GM23338 (cell line): ENCODE results near the gene TBL1XR1. TPM values are rescaled to one million over a fixed set of nuclear protein-coding genes. Genes with fewer than 3 reads are reported as not detected.

Experiments
- ATAC-seq: fragments of 200-7000 bp; cut with Tn5 transposase; 3 replicates; pipeline ENCODE4 v1.9.1; 2020
- DNase-seq: peaks from one replicate; pipeline ENCODE4 v3.0.0-alpha.2; 2015; ENCODE audit warnings: low spot score
- H2AFZ ChIP-seq: fragments of 200-600 bp; sonication (generic); 2 replicates; pipeline ENCODE4 v1.8.0; 2016; ENCODE audit warnings: antibody characterized with exemption, mild to moderate bottlenecking, moderate library complexity
- H3F3A ChIP-seq: fragments of 200-600 bp; sonication (generic); replicated peaks from 2 replicates; pipeline ENCODE4 v1.8.0; 2017; ENCODE audit warnings: antibody characterized with exemption, mixed run types, low read depth
- H3K27ac ChIP-seq: fragments of 200-600 bp; sonication (generic); 2 replicates; pipeline ENCODE4 v1.6.1; 2016; ENCODE audit warnings: low read depth
- H3K27me3 ChIP-seq: fragments of 200-600 bp; sonication (generic); 2 replicates; pipeline ENCODE4 v1.8.0; 2016; ENCODE audit warnings: mild to moderate bottlenecking, mixed run types, moderate library complexity; ENCODE audit not compliant: insufficient read depth
- H3K36me3 ChIP-seq: fragments of 200-600 bp; sonication (generic); 2 replicates; pipeline ENCODE4 v1.8.0; 2016; ENCODE audit warnings: mild to moderate bottlenecking; ENCODE audit not compliant: insufficient read depth
- H3K4me1 ChIP-seq: fragments of 200-600 bp; sonication (generic); 2 replicates; pipeline ENCODE4 v1.8.0; 2016; ENCODE audit warnings: mild to moderate bottlenecking, moderate library complexity; ENCODE audit not compliant: insufficient read depth
- H3K4me2 ChIP-seq: fragments of 200-600 bp; sonication (generic); 2 replicates; pipeline ENCODE4 v1.7.1; 2017; ENCODE audit warnings: mixed run types
- H3K4me3 ChIP-seq: fragments of 200-600 bp; sonication (generic); 2 replicates; pipeline ENCODE4 v1.6.1; 2016; ENCODE audit warnings: mixed run types
- H3K79me2 ChIP-seq: fragments of 200-600 bp; sonication (generic); replicated peaks from 2 replicates; pipeline ENCODE4 v1.8.0; 2017; ENCODE audit warnings: mild to moderate bottlenecking; ENCODE audit not compliant: insufficient read depth
- H3K9me2 ChIP-seq: fragments of 200-600 bp; sonication (generic); 2 replicates; pipeline ENCODE4 v1.8.0; 2017; ENCODE audit not compliant: insufficient read depth
- H4K20me1 ChIP-seq: fragments of 200-600 bp; sonication (generic); replicated peaks from 2 replicates; pipeline ENCODE4 v1.8.0; 2017; ENCODE audit warnings: mild to moderate bottlenecking; ENCODE audit not compliant: insufficient read depth
- H3K27ac Mint-ChIP-seq: 2 replicates; pipeline ENCODE4 v1.8.0; 2020; ENCODE audit warnings: inconsistent platforms, mild to moderate bottlenecking, moderate library complexity, mixed read lengths
- H3K27me3 Mint-ChIP-seq: 3 replicates; pipeline ENCODE4 v1.8.0; 2022; ENCODE audit warnings: low read depth, mild to moderate bottlenecking, moderate library complexity, mixed read lengths, inconsistent platforms; ENCODE audit not compliant: insufficient read depth, poor library complexity
- H3K36me3 Mint-ChIP-seq: 3 replicates; pipeline ENCODE4 v1.8.0; 2021; ENCODE audit warnings: low read depth, mild to moderate bottlenecking, inconsistent platforms, moderate library complexity, mixed read lengths
- H3K4me1 Mint-ChIP-seq: 3 replicates; pipeline ENCODE4 v1.8.0; 2020; ENCODE audit warnings: mild to moderate bottlenecking, inconsistent platforms, mixed read lengths
- H3K4me3 Mint-ChIP-seq: 3 replicates; pipeline ENCODE4 v1.8.0; 2021; ENCODE audit warnings: moderate library complexity, mild to moderate bottlenecking, inconsistent platforms, mixed read lengths
- H3K9me3 Mint-ChIP-seq: 3 replicates; pipeline ENCODE4 v1.8.0; 2020; ENCODE audit warnings: moderate library complexity, mild to moderate bottlenecking, inconsistent platforms, mixed read lengths
- CREB1 ChIP-seq: fragments of 250-450 bp; sonication (Bioruptor Pico); IDR thresholded peaks from 2 replicates; pipeline ENCODE4 v1.5.0; 2020; ENCODE audit warnings: low read depth, mild to moderate bottlenecking, moderate library complexity
- EZH2 ChIP-seq: fragments of 200-600 bp; sonication (generic); IDR thresholded peaks from one replicate; pipeline ENCODE4 v1.8.0; 2017; ENCODE audit warnings: antibody characterized with exemption, mild to moderate bottlenecking, low read depth; ENCODE audit not compliant: unreplicated experiment
- EZH2phosphoT487 ChIP-seq: fragments of 200-600 bp; sonication (generic); IDR thresholded peaks from one replicate; pipeline ENCODE4 v1.8.1; 2018; ENCODE audit warnings: antibody characterized with exemption; ENCODE audit not compliant: unreplicated experiment
- JUNB ChIP-seq: IDR thresholded peaks from one replicate; pipeline ENCODE4 v1.6.1; 2016; ENCODE audit warnings: antibody characterized with exemption; ENCODE audit not compliant: unreplicated experiment
- NANOG ChIP-seq: IDR thresholded peaks from 2 replicates; pipeline ENCODE4 v1.6.1; 2016; ENCODE audit warnings: antibody characterized with exemption, borderline replicate concordance
- POLR2AphosphoS5 ChIP-seq: IDR thresholded peaks from 2 replicates; pipeline ENCODE4 v1.6.1; 2016; ENCODE audit warnings: antibody characterized with exemption, low read depth
- REST ChIP-seq: IDR thresholded peaks from one replicate; pipeline ENCODE4 v1.6.1; 2018; ENCODE audit warnings: antibody characterized with exemption; ENCODE audit not compliant: unreplicated experiment
- ZNF114 ChIP-seq: fragments of 250-450 bp; sonication (Bioruptor Pico); IDR thresholded peaks from 2 replicates; pipeline ENCODE4 v1.5.0; 2020; ENCODE audit warnings: mild to moderate bottlenecking, moderate library complexity
- ZNF331 ChIP-seq: fragments of 250-450 bp; sonication (Bioruptor Pico); IDR thresholded peaks from 2 replicates; pipeline ENCODE4 v1.5.0; 2020; ENCODE audit warnings: low read depth, mild to moderate bottlenecking, moderate library complexity
- polyA plus RNA-seq: library from polyadenylated mRNA; unstranded; fragments of >200 nt; fragmentation: Nextera tagmentation; extraction: Ambion mirVana; gene quantifications from 2 replicates; pipeline ENCODE4 v1.2.1, GENCODE V29; 2016
- total RNA-seq: library from RNA; depleted of rRNA; stranded (reverse); fragments of >200 nt; shearing (Covaris generic); gene quantifications from 2 replicates; pipeline ENCODE4 v1.2.3, GENCODE V29; 2014
- TF ChIP-seq, protein P1 (sequence below): fragments of 250-450 bp; sonication (Bioruptor Pico); IDR thresholded peaks from 2 replicates; pipeline ENCODE4 v1.5.0; 2020; ENCODE audit warnings: mild to moderate bottlenecking, moderate library complexity

The TBL1XR1 gene
- total and polyA plus RNA-seq, 2 experiments from 2014 or later, result 49.6 to 122 TPM

- TF ChIP-seq REST (no peak), CREB1 (CRISPR knock-in tag) (no peak), JUNB (no peak), EZH2phosphoT487 (no peak), NANOG (no peak), EZH2 (no peak), ZNF114 (CRISPR knock-in tag) (no peak)
These were observed 136.8 kb downstream of the TBL1XR1 start (continued) for GRCh38 chr3:177060492-177060891.

DNA sequence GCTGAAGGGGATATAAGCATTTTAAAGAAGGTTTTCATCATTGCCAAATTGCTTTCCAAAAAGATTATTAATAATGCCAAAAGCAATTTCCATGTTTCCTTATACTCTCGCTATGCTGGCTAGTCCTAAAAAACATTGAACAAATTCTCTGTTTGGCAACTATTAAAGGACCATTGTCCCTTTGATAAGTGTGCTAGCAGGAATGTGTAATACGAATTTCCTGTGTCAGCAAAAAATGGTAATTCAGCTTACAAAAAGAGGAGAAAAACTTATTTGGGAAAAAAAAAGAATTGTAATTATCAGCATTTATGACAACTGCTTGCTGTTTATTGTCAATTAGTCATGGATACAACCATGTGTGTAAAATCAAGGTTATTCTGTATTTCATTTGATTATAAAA is 138.6 kb downstream of the TBL1XR1 start:
- H3K4me3 ChIP-seq, result no peak overlapping the region
- peaks cover 2% of the 10 kb centered on the region; the same call in 1 of the 3 replicates for H3K36me3 Mint-ChIP-seq
- no peak overlapping the region for H3K27ac Mint-ChIP-seq
- H3K4me1 ChIP-seq, result peaks cover 22% of the 10 kb centered on the region
- ATAC-seq (no peak), DNase-seq (no peak)
- no peak overlapping the region for H2AFZ ChIP-seq
- peaks cover 98% of the 10 kb centered on the region for H3K79me2 ChIP-seq
- no peaks in the 10 kb centered on the region for H3K9me2 ChIP-seq
- H3K4me1 Mint-ChIP-seq, result peaks cover 17% of the 10 kb centered on the region
- peaks cover 14% of the 10 kb centered on the region; the same call in 1 of the 2 replicates for H4K20me1 ChIP-seq
- H3K4me2 ChIP-seq, result no peak overlapping the region
- no peaks in the 10 kb centered on the region for H3K9me3 Mint-ChIP-seq
- H3K27me3 ChIP-seq, result no peaks in the 10 kb centered on the region
- H3F3A ChIP-seq, result no peaks in the 10 kb centered on the region
- no peaks in the 10 kb centered on the region for H3K36me3 ChIP-seq
- no peak overlapping the region for H3K27ac ChIP-seq
- no peaks in the 10 kb centered on the region for H3K27me3 Mint-ChIP-seq
- no peak overlapping the region for H3K4me3 Mint-ChIP-seq
- TF ChIP-seq POLR2AphosphoS5, result no peak
- TF ChIP-seq ZNF331 (CRISPR knock-in tag), result no peak
- no peak for TF ChIP-seq REST
- no peak for TF ChIP-seq CREB1 (CRISPR knock-in tag)
- TF ChIP-seq EZH2, result no peak
- TF ChIP-seq ZNF114 (CRISPR knock-in tag), result no peak
- TF ChIP-seq, protein P1, sequence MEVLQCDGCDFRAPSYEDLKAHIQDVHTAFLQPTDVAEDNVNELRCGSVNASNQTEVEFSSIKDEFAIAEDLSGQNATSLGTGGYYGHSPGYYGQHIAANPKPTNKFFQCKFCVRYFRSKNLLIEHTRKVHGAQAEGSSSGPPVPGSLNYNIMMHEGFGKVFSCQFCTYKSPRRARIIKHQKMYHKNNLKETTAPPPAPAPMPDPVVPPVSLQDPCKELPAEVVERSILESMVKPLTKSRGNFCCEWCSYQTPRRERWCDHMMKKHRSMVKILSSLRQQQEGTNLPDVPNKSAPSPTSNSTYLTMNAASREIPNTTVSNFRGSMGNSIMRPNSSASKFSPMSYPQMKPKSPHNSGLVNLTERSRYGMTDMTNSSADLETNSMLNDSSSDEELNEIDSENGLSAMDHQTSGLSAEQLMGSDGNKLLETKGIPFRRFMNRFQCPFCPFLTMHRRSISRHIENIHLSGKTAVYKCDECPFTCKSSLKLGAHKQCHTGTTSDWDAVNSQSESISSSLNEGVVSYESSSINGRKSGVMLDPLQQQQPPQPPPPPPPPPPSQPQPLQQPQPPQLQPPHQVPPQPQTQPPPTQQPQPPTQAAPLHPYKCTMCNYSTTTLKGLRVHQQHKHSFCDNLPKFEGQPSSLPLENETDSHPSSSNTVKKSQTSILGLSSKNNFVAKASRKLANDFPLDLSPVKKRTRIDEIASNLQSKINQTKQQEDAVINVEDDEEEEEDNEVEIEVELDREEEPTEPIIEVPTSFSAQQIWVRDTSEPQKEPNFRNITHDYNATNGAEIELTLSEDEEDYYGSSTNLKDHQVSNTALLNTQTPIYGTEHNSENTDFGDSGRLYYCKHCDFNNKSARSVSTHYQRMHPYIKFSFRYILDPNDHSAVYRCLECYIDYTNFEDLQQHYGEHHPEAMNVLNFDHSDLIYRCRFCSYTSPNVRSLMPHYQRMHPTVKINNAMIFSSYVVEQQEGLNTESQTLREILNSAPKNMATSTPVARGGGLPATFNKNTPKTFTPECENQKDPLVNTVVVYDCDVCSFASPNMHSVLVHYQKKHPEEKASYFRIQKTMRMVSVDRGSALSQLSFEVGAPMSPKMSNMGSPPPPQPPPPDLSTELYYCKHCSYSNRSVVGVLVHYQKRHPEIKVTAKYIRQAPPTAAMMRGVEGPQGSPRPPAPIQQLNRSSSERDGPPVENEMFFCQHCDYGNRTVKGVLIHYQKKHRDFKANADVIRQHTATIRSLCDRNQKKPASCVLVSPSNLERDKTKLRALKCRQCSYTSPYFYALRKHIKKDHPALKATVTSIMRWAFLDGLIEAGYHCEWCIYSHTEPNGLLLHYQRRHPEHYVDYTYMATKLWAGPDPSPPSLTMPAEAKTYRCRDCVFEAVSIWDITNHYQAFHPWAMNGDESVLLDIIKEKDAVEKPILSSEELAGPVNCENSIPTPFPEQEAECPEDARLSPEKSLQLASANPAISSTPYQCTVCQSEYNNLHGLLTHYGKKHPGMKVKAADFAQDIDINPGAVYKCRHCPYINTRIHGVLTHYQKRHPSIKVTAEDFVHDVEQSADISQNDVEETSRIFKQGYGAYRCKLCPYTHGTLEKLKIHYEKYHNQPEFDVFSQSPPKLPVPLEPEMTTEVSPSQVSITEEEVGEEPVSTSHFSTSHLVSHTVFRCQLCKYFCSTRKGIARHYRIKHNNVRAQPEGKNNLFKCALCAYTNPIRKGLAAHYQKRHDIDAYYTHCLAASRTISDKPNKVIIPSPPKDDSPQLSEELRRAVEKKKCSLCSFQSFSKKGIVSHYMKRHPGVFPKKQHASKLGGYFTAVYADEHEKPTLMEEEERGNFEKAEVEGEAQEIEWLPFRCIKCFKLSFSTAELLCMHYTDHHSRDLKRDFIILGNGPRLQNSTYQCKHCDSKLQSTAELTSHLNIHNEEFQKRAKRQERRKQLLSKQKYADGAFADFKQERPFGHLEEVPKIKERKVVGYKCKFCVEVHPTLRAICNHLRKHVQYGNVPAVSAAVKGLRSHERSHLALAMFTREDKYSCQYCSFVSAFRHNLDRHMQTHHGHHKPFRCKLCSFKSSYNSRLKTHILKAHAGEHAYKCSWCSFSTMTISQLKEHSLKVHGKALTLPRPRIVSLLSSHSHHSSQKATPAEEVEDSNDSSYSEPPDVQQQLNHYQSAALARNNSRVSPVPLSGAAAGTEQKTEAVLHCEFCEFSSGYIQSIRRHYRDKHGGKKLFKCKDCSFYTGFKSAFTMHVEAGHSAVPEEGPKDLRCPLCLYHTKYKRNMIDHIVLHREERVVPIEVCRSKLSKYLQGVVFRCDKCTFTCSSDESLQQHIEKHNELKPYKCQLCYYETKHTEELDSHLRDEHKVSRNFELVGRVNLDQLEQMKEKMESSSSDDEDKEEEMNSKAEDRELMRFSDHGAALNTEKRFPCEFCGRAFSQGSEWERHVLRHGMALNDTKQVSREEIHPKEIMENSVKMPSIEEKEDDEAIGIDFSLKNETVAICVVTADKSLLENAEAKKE (CRISPR knock-in tag), result no peak
- no peak for TF ChIP-seq EZH2phosphoT487
- TF ChIP-seq NANOG, result no peak
- TF ChIP-seq JUNB, result no peak
